Skeletal muscle satellite cell (primary cell): ENCODE measurements around the gene DCHS1.

Source experiments
- H3K27me3 ChIP-seq: 2 replicates; pipeline ENCODE4 v1.7.0; 2013; ENCODE audit warnings: low read length; ENCODE audit not compliant: control insufficient read depth, insufficient read depth
- H3K36me3 ChIP-seq: 2 replicates; pipeline ENCODE4 v1.7.0; 2013; ENCODE audit warnings: mild to moderate bottlenecking, control low read depth, low read length; ENCODE audit not compliant: insufficient read depth
- H3K4me1 ChIP-seq: 2 replicates; pipeline ENCODE4 v1.7.0; 2013; ENCODE audit warnings: low read length; ENCODE audit not compliant: control insufficient read depth, insufficient read depth
- H3K4me2 ChIP-seq: 2 replicates; pipeline ENCODE4 v1.7.0; 2013; ENCODE audit warnings: mild to moderate bottlenecking, low read length
- H3K4me3 ChIP-seq: 2 replicates; pipeline ENCODE4 v1.7.0; 2013; ENCODE audit warnings: low read length
- H3K9ac ChIP-seq: 2 replicates; pipeline ENCODE4 v1.7.0; 2013; ENCODE audit warnings: mild to moderate bottlenecking, low read depth, low read length, moderate library complexity
- H3K9me3 ChIP-seq: replicated peaks from 2 replicates; pipeline ENCODE4 v1.7.0; 2013; ENCODE audit warnings: mild to moderate bottlenecking, control low read depth, low read length

The DCHS1 gene

GRCh38 chr11:6622261-6623171 lies 33.1 kb downstream of the DCHS1 start:
- Histone ChIP-seq H3K4me1 (peaks cover 14% of the 10 kb centered on the region), H3K4me3 (no peak overlapping the region), H3K4me2 (no peak overlapping the region), H3K36me3 (no peaks in the 10 kb centered on the region), H3K9ac (no peak overlapping the region), H3K9me3 (no peaks in the 10 kb centered on the region), H3K27me3 (peaks cover 12% of the 10 kb centered on the region)

GRCh38 chr11:6621711-6622211 lies 33.8 kb downstream of the DCHS1 start:
- H3K9me3 ChIP-seq: no peaks in the 10 kb centered on the region
- H3K27me3 ChIP-seq: peaks cover 12% of the 10 kb centered on the region
- H3K4me1 ChIP-seq: peaks cover 18% of the 10 kb centered on the region
- H3K9ac ChIP-seq: no peak overlapping the region
- no peak overlapping the region for H3K4me2 ChIP-seq
- H3K4me3 ChIP-seq: no peak overlapping the region
- no peaks in the 10 kb centered on the region for H3K36me3 ChIP-seq

GRCh38 chr11:6620636-6621035 lies 35.0 kb downstream of the DCHS1 start:
- Histone ChIP-seq H3K9me3 (no peaks in the 10 kb centered on the region), H3K4me2 (no peak overlapping the region), H3K9ac (no peak overlapping the region), H3K4me3 (no peak overlapping the region), H3K36me3 (peaks cover 5% of the 10 kb centered on the region), H3K4me1 (peaks cover 18% of the 10 kb centered on the region), H3K27me3 (peaks cover 10% of the 10 kb centered on the region)

- Histone ChIP-seq H3K4me1 (peaks cover 18% of the 10 kb centered on the region), H3K27me3 (no peaks in the 10 kb centered on the region), H3K9ac (peak within 1 kb of the TSS; percentile 88), H3K4me2 (peak within 1 kb of the TSS; percentile 95), H3K9me3 (no peaks in the 10 kb centered on the region), H3K36me3 (peaks cover 17% of the 10 kb centered on the region), H3K4me3 (peak within 1 kb of the TSS; percentile 92)
Observed at GRCh38 chr11:6619004-6619745, 36.4 kb downstream of the DCHS1 start, which contains the start of gene TPP1. TPP1 (minus strand) TSS chr11:6619422; CDS start chr11:6619400, 22 bp downstream.

GRCh38 chr11:6618117-6619003 lies 37.2 kb downstream of the DCHS1 start:
- Histone ChIP-seq H3K9ac (peak overlapping the region; percentile 88), H3K4me3 (peak overlapping the region; percentile 92), H3K27me3 (no peaks in the 10 kb centered on the region), H3K9me3 (no peaks in the 10 kb centered on the region), H3K4me1 (peaks cover 18% of the 10 kb centered on the region), H3K36me3 (peaks cover 22% of the 10 kb centered on the region), H3K4me2 (peak overlapping the region; percentile 95)

DNA sequence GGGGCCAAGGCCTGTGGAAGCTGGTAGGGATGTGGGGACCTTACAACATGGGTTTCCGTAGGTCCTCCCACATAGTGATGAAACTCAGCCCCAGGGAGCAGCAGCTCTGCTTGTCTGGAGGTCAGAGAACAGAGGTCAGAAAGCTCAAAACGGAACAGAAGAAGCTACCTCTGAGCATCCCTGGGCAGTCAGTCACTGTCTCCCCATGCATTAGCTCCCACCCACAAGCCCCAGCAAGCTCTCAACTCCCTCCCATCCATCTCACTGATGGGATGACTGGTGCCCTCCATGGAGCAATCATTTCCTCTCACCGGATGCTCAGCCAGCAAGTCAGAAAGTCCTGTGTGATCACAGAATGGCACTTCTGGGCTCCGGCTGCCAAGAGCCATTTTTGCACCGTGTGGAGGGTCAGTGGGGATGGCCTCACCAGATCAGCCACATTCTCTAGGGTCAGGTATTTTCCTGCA lies 38.3 kb downstream of the DCHS1 start:
- H3K9me3 ChIP-seq: no peaks in the 10 kb centered on the region
- H3K9ac ChIP-seq: peak overlapping the region; percentile 88
- no peaks in the 10 kb centered on the region for H3K27me3 ChIP-seq
- peaks cover 22% of the 10 kb centered on the region for H3K36me3 ChIP-seq
- peak overlapping the region; percentile 92 for H3K4me3 ChIP-seq
- H3K4me1 ChIP-seq: peaks cover 26% of the 10 kb centered on the region
- H3K4me2 ChIP-seq: peak overlapping the region; percentile 95

DNA sequence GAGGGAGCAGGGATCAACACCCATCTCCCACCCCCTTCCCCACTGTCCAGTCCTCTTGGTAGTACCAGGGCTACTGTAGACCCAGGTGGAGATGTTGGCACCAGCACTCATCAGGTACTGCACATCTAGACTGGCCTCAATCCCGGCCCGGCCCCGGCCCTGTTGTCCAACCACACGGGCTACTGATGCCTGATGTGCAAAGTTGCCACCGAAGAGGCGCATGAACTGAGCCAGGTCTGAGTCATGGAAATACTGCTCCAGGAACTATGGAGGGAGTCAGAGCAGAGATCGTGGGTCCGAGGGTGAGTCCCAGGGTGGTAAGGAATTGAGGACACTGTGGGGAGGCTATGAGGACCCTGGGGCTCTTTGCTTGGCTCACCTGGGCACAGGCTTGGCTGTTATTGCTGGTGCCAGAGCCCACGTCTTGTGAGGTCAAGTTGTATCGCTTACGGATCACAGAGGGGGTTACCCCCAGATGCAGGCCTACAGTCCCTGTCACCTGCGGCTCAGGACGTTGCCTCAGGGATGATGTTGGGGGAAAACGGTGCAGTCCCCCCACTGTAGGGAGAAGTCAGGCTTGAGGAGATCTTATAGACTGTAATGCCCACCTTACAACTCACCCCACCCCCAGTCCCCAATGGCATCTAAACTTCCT lies 38.9 kb downstream of the DCHS1 start:
- H3K4me1 ChIP-seq: peaks cover 28% of the 10 kb centered on the region
- no peaks in the 10 kb centered on the region for H3K27me3 ChIP-seq
- no peak overlapping the region for H3K9ac ChIP-seq
- no peaks in the 10 kb centered on the region for H3K9me3 ChIP-seq
- H3K36me3 ChIP-seq: peaks cover 22% of the 10 kb centered on the region
- H3K4me3 ChIP-seq: no peak overlapping the region
- H3K4me2 ChIP-seq: no peak overlapping the region

DNA sequence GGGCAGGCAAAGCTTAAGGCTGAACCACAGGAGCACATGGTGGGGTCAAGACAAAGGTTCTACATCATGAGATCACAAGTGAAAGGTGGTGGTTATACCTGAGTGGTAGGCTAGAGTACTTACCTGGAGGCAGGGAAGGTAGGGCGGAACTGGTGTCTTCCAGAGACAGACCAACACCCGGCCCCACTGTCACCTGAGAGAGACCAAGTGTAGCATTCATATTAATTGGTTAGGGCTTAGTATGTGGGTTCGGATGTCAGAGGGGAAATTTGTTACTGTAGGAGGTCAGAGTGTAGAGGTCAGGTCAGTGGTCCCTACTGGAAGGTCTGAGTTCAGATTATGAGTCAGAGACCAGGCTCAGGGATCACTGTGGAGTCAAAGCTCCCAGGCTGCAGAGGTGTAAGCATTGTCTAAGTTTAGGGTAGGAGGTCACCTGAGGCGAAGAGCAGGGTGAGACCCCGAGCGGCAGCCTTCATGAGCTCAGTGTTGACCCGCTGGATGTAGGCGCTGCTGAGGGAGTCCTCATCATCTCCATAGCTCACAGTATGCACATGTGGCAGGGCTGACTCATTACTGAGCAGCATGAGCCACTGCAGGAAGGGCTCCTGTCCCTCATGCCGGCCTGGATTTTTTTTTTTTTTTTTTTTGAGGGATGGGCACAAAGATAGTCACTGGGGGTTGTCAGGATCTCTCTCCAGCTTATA lies 39.6 kb downstream of the DCHS1 start:
- no peaks in the 10 kb centered on the region for H3K9me3 ChIP-seq
- no peak overlapping the region for H3K4me3 ChIP-seq
- no peaks in the 10 kb centered on the region for H3K27me3 ChIP-seq
- peaks cover 32% of the 10 kb centered on the region for H3K4me1 ChIP-seq
- peaks cover 29% of the 10 kb centered on the region for H3K36me3 ChIP-seq
- H3K9ac ChIP-seq: no peak overlapping the region
- H3K4me2 ChIP-seq: no peak overlapping the region

DNA sequence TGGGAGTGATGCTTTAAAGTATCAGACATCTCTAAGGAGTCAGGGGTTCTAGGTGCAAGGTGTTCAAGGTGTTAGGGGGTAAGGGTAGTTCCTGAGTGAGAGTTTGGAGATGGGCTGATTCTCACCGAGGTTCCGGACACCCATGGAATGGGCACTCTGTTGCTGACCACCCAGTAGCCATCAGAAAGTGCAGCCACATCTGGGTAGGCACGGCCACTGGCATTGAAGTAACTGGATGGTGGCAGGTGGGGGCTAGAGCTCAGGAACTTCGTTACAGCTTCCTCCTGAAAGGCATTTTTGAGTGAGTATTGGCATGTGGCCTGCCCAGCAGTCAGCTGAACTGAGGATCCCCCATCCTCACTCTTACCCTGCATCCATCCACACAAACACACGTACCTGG lies 40.6 kb downstream of the DCHS1 start:
- Histone ChIP-seq H3K27me3 (no peaks in the 10 kb centered on the region), H3K4me3 (no peak overlapping the region), H3K4me1 (peaks cover 40% of the 10 kb centered on the region), H3K9ac (no peak overlapping the region), H3K4me2 (no peak overlapping the region), H3K36me3 (peaks cover 39% of the 10 kb centered on the region), H3K9me3 (no peaks in the 10 kb centered on the region)

DNA sequence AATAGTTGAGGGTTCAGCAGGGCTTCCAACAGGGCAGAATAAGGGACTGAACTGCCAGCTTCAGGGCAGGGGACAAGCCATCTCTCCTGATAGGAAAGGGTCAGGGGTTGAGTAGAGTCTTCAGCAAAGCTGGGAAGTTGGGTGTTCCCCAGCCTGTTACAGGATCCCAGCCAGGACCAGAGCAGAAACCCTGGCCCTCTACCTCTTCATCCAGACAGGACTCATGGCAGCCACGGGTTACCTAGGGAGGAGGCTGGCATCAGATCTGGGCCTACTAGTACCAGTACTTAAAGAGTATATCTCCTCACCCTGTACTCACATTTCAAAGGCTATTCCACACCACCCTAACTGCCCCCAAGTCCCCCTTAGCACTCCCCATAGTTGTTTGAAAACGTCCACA lies 41.2 kb downstream of the DCHS1 start:
- H3K9ac ChIP-seq: no peak overlapping the region
- no peaks in the 10 kb centered on the region for H3K27me3 ChIP-seq
- H3K4me3 ChIP-seq: no peak overlapping the region
- H3K4me2 ChIP-seq: no peak overlapping the region
- H3K4me1 ChIP-seq: peaks cover 39% of the 10 kb centered on the region
- peaks cover 45% of the 10 kb centered on the region for H3K36me3 ChIP-seq
- no peaks in the 10 kb centered on the region for H3K9me3 ChIP-seq
